RKO (cell line): ENCODE data around the gene TTN.
"Not testable (repeated sequence)": the region's sequence is repeated elsewhere in the genome, so short reads cannot be mapped to it uniquely, and the experiment has no call there.

ENCODE experiments used
- DNase-seq: peaks from one replicate; pipeline ENCODE4 v3.0.0-alpha.2; 2016; ENCODE audit warnings: low spot score

The TTN gene

GRCh38 chr2:178529194-178529593 is 278.0 kb downstream of the TTN start:
- DNase-seq = no peak

GRCh38 chr2:178528647-178529046 is 278.6 kb downstream of the TTN start:
- DNase-seq = no peak

- DNase-seq = no peak
Measured at GRCh38 chr2:178527592-178527991, 279.6 kb downstream of the TTN start.

- DNase-seq = no peak
Measured at GRCh38 chr2:178526256-178526655, 281.0 kb downstream of the TTN start.

GRCh38 chr2:178525460-178525859 is 281.8 kb downstream of the TTN start:
- DNase-seq = not testable (repeated sequence)

- not testable (repeated sequence) for DNase-seq
Measured at GRCh38 chr2:178525010-178525409, 282.2 kb downstream of the TTN start.

- DNase-seq = peak; percentile 5
Measured at GRCh38 chr2:178523596-178524134, 283.6 kb downstream of the TTN start.

GRCh38 chr2:178522950-178523595 is 284.1 kb downstream of the TTN start:
- peak; percentile 81 for DNase-seq

GRCh38 chr2:178521304-178522150 is 285.7 kb downstream of the TTN start:
- no peak for DNase-seq

GRCh38 chr2:178517496-178517895 is 289.7 kb downstream of the TTN start:
- no peak for DNase-seq

GRCh38 chr2:178514664-178515063 is 292.6 kb downstream of the TTN start:
- peak; percentile 84 for DNase-seq

GRCh38 chr2:178513876-178514275 is 293.3 kb downstream of the TTN start:
- peak; percentile 16 for DNase-seq

- peak; percentile 58 for DNase-seq
Measured at GRCh38 chr2:178512484-178512883, 294.7 kb downstream of the TTN start.

GRCh38 chr2:178510384-178510783 is 296.8 kb downstream of the TTN start:
- no peak for DNase-seq

- no peak for DNase-seq
Measured at GRCh38 chr2:178508646-178509045, 298.6 kb downstream of the TTN start.

GRCh38 chr2:178506949-178507348 is 300.3 kb downstream of the TTN start:
- no peak for DNase-seq

- no peak for DNase-seq
Measured at GRCh38 chr2:178506524-178506923, 300.7 kb downstream of the TTN start.

- DNase-seq = no peak
Measured at GRCh38 chr2:178506101-178506500, 301.1 kb downstream of the TTN start.

GRCh38 chr2:178502751-178503150 is 304.5 kb downstream of the TTN start:
- DNase-seq = no peak

- no peak for DNase-seq
Measured at GRCh38 chr2:178499640-178500039, 307.6 kb downstream of the TTN start.

- DNase-seq = no peak
Measured at GRCh38 chr2:178498137-178498536, 309.1 kb downstream of the TTN start.

- DNase-seq = no peak
Measured at GRCh38 chr2:178496049-178496448, 311.2 kb downstream of the TTN start.

- DNase-seq = no peak
Measured at GRCh38 chr2:178491612-178492011, 315.6 kb downstream of the TTN start.
